A549 (cell line): ENCODE data around the gene RGL1. TPM values are rescaled to one million over a fixed set of nuclear protein-coding genes. Genes with fewer than 3 reads are reported as not detected.

Experiments used
- ATAC-seq, 2 experiments: fragments of 200-7000 bp in 1 of 2; fragments of >200 bp in 1 of 2; cut with Nextera tagmentation in 1 of 2; cut with Tn5 transposase in 1 of 2; 3 replicates each; pipeline versions ENCODE4 v1.8.0 to v1.9.1; 2018 to 2020; ENCODE audit warnings: mild to moderate bottlenecking in 1 of 2, moderate library complexity in 1 of 2
- CTCF ChIA-PET: fragments of 300-600 bp; sonication (Branson Sonifier 250); formaldehyde crosslinking; extraction: SDS; loops from one replicate; lab custom pipeline; 2021; ENCODE audit warnings: antibody characterized with exemption, inconsistent platforms; lab: Yijun Ruan, JAX
- POLR2A ChIA-PET: fragments of 350-600 bp; formaldehyde crosslinking; extraction: SDS; loops from one replicate; lab custom pipeline; 2021; ENCODE audit warnings: antibody characterized with exemption, inconsistent platforms; lab: Yijun Ruan, JAX
- DNase-seq, 2 experiments: peaks; one replicate each; pipeline versions ENCODE4 v3.0.0 to v3.0.0-alpha.2; 2011 to 2016; ENCODE audit warnings: low read depth in 1 of 2, low spot score in 1 of 2
- FAIRE-seq: peaks from 2 replicates; lab custom pipeline; 2011; peaks lifted over from hg19 to GRCh38; lab: Jason Lieb, UNC
- H3K27ac ChIP-seq, 2 experiments: fragments of >200 bp; sonication (Bioruptor Twin); formaldehyde crosslinking; 3 replicates each; pipeline ENCODE4 v1.5.1; 2016 to 2017
- H3K4me1 ChIP-seq: fragments of >200 bp; sonication (Bioruptor Twin); formaldehyde crosslinking; 3 replicates; pipeline ENCODE4 v1.6.1; 2016
- H3K4me2 ChIP-seq: fragments of >200 bp; sonication (Bioruptor Twin); formaldehyde crosslinking; 3 replicates; pipeline ENCODE4 v1.6.1; 2016
- H3K4me3 ChIP-seq: fragments of >200 bp; sonication (Bioruptor Twin); formaldehyde crosslinking; 3 replicates; pipeline ENCODE4 v1.5.1; 2016
- H3K9me3 ChIP-seq: fragments of >200 bp; sonication (Bioruptor Twin); formaldehyde crosslinking; 3 replicates; pipeline ENCODE4 v1.6.1; 2016
- BHLHE40 ChIP-seq: IDR thresholded peaks from 2 replicates; pipeline ENCODE4 v1.6.1; 2012; ENCODE audit warnings: low read depth, low read length, inconsistent platforms
- CBX8 ChIP-seq: fragments of 200-600 bp; sonication (generic); IDR thresholded peaks from 2 replicates; pipeline ENCODE4 v1.6.1; 2016
- EHMT2 ChIP-seq: fragments of 200-600 bp; sonication (generic); IDR thresholded peaks from 2 replicates; pipeline ENCODE4 v1.6.1; 2016; ENCODE audit warnings: antibody characterized with exemption, low read depth, mild to moderate bottlenecking, moderate library complexity
- ESRRA ChIP-seq: fragments of 150-350 bp; IDR thresholded peaks from 2 replicates; pipeline ENCODE4 v1.6.1; 2014; ENCODE audit warnings: mild to moderate bottlenecking, low read length, borderline replicate concordance
- FOSB ChIP-seq: fragments of 250-450 bp; sonication (Bioruptor Pico); IDR thresholded peaks from 2 replicates; pipeline ENCODE4 v1.5.0; 2020; ENCODE audit warnings: mild to moderate bottlenecking, moderate library complexity
- FOSL2 ChIP-seq, 2 experiments: fragments of 450-650 bp in 1 of 2; fragments of >200 bp in 1 of 2; sonication (Bioruptor Twin) in 1 of 2; formaldehyde crosslinking; IDR thresholded peaks; 2 replicates each; pipeline versions ENCODE4 v1.5.0 to v1.6.1; 2016 to 2020; ENCODE audit warnings: mild to moderate bottlenecking in 1 of 2, moderate library complexity in 1 of 2
- FOXS1 ChIP-seq: fragments of 250-450 bp; sonication (Bioruptor Pico); IDR thresholded peaks from 2 replicates; pipeline ENCODE4 v1.5.0; 2020; ENCODE audit warnings: mild to moderate bottlenecking, moderate library complexity
- HOXA7 ChIP-seq: fragments of 250-450 bp; sonication (Bioruptor Pico); IDR thresholded peaks from 2 replicates; pipeline ENCODE4 v1.5.0; 2020; ENCODE audit warnings: mild to moderate bottlenecking, moderate library complexity
- HOXB5 ChIP-seq: fragments of 250-450 bp; sonication (Bioruptor Pico); IDR thresholded peaks from 2 replicates; pipeline ENCODE4 v1.5.0; 2020; ENCODE audit warnings: mild to moderate bottlenecking, moderate library complexity
- JUN ChIP-seq, 2 experiments: fragments of >200 bp; sonication (Bioruptor Twin); formaldehyde crosslinking; IDR thresholded peaks; 2 replicates in 1 of 2; 3 replicates in 1 of 2; pipeline ENCODE4 v1.6.1; 2016 to 2017
- KDM1A ChIP-seq: fragments of 200-600 bp; sonication (generic); IDR thresholded peaks from 2 replicates; pipeline ENCODE4 v1.6.1; 2016; ENCODE audit warnings: low read depth, mild to moderate bottlenecking
- KDM5A ChIP-seq: fragments of 200-600 bp; sonication (generic); IDR thresholded peaks from 2 replicates; pipeline ENCODE4 v1.6.1; 2016; ENCODE audit warnings: antibody characterized with exemption, mild to moderate bottlenecking
- MAFK ChIP-seq: fragments of 450-650 bp; IDR thresholded peaks from 2 replicates; pipeline ENCODE4 v1.6.1; 2014; ENCODE audit not compliant: partially characterized antibody
- MAZ ChIP-seq: fragments of 150-350 bp; IDR thresholded peaks from 2 replicates; pipeline ENCODE4 v1.6.1; 2014; ENCODE audit warnings: antibody characterized with exemption, low read depth, low read length, borderline replicate concordance
- MYC ChIP-seq: IDR thresholded peaks from 2 replicates; pipeline ENCODE4 v1.6.1; 2012; ENCODE audit warnings: mild to moderate bottlenecking, inconsistent platforms, low read length, improper control_type of control experiment, borderline replicate concordance
- NR3C1 ChIP-seq: fragments of >200 bp; sonication (Bioruptor Twin); formaldehyde crosslinking; IDR thresholded peaks from 3 replicates; pipeline ENCODE4 v1.6.1; 2017
- PHF8 ChIP-seq: fragments of 200-600 bp; sonication (generic); IDR thresholded peaks from 2 replicates; pipeline ENCODE4 v1.6.1; 2016; ENCODE audit warnings: low read depth, mild to moderate bottlenecking, antibody characterized with exemption, moderate library complexity, borderline replicate concordance
- POLR2A ChIP-seq: IDR thresholded peaks from 2 replicates; pipeline ENCODE4 v1.6.1; 2012; ENCODE audit warnings: mild to moderate bottlenecking, low read length
- POLR2AphosphoS2 ChIP-seq: conservative IDR thresholded peaks from 2 replicates; pipeline ENCODE4 v1.6.1; 2012; ENCODE audit warnings: low read length, improper control_type of control experiment, inconsistent platforms
- RAD21 ChIP-seq, 2 experiments: fragments of >200 bp in 1 of 2; sonication (Bioruptor Twin) in 1 of 2; formaldehyde crosslinking in 1 of 2; IDR thresholded peaks in 1 of 2; conservative IDR thresholded peaks in 1 of 2; 2 replicates in 1 of 2; 3 replicates in 1 of 2; pipeline ENCODE4 v1.6.1; 2012 to 2018; ENCODE audit warnings: inconsistent platforms in 1 of 2
- RFX5 ChIP-seq: fragments of 450-650 bp; IDR thresholded peaks from 2 replicates; pipeline ENCODE4 v1.7.1; 2014; ENCODE audit warnings: antibody characterized with exemption, mild to moderate bottlenecking, moderate library complexity
- SMC3 ChIP-seq: fragments of >200 bp; sonication (Bioruptor Twin); formaldehyde crosslinking; IDR thresholded peaks from 3 replicates; pipeline ENCODE4 v1.6.1; 2018; ENCODE audit warnings: inconsistent platforms
- TP53 ChIP-seq: fragments of 250-450 bp; sonication (Bioruptor Pico); IDR thresholded peaks from 2 replicates; pipeline ENCODE4 v1.5.0; 2021; ENCODE audit warnings: mild to moderate bottlenecking, moderate library complexity
- WGBS: methylation state at CpG from one replicate; pipeline ENCODE4 v1.1.6; 2017; ENCODE audit errors: missing lambda C conversion rate; 5-methylcytosine and 5-hydroxymethylcytosine counted together
- polyA plus RNA-seq, 4 experiments: library from polyadenylated mRNA; depleted of rRNA in 3 of 4; stranded (reverse); fragments of >200 nt; fragmentation: RNase III in 1 of 4; extraction: RNeasy Plus Mini Kit Qiagen cat#74134 plus additional on column Dnase treatment in 1 of 4; gene quantifications; 2 replicates in 3 of 4; 3 replicates in 1 of 4; pipeline ENCODE4 v1.2.3, GENCODE V29; 2011 to 2017
- TF ChIP-seq, protein P1 (sequence below): IDR thresholded peaks from 2 replicates; pipeline ENCODE4 v1.6.1; 2012
- TF ChIP-seq, protein P2 (sequence below): fragments of 200-600 bp; sonication (generic); IDR thresholded peaks from 2 replicates; pipeline ENCODE4 v1.6.1; 2016; ENCODE audit warnings: antibody characterized with exemption, mild to moderate bottlenecking, moderate library complexity
- TF ChIP-seq, protein P3 (sequence below): fragments of >200 bp; sonication (Bioruptor Twin); formaldehyde crosslinking; IDR thresholded peaks from 3 replicates; pipeline ENCODE4 v1.6.1; 2016

RGL1 gene
- polyA plus RNA-seq, 2 of the 4 experiments (the other 2 are of a cell fraction) = 1.0 to 3.8 TPM

DNA sequence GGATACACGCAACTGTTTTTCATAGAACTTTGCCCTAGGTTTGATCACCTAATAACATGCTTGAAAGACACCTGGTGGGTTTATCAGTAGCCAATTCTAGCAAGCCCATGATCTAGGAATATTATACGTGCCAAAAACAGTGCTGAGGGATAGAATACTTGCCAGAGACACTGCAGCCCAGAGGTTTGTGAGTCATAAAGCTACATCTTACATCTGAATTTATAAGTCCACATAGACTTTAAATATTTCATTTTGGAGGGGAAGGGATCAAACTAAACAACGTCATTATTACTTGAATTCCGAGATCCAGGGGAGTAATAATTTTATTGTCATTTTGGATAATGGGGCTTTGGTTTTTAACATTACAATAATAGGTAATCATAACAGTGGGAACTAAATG, 31.7 kb downstream of the RGL1 start:
- WGBS = 65% methylated on average over 4 of the region's 4 CpGs
- ATAC-seq (no peak), FAIRE-seq (no peak), DNase-seq (no peak)
- no peak overlapping the region for H3K4me2 ChIP-seq
- H3K9me3 ChIP-seq = no peaks in the 10 kb centered on the region
- TF ChIP-seq RAD21 (conservative IDR thresholded peaks at IDR 0.05 in 1 of 2, IDR thresholded peaks at IDR 0.05 in 1 of 2) = no peak
- no peak for TF ChIP-seq PHF8
- no peak for TF ChIP-seq MAZ
- TF ChIP-seq FOXS1 (CRISPR knock-in tag) = no peak
- TF ChIP-seq RFX5 = no peak
- TF ChIP-seq KDM1A = no peak
- TF ChIP-seq CBX8 = no peak
- TF ChIP-seq, protein P1, sequence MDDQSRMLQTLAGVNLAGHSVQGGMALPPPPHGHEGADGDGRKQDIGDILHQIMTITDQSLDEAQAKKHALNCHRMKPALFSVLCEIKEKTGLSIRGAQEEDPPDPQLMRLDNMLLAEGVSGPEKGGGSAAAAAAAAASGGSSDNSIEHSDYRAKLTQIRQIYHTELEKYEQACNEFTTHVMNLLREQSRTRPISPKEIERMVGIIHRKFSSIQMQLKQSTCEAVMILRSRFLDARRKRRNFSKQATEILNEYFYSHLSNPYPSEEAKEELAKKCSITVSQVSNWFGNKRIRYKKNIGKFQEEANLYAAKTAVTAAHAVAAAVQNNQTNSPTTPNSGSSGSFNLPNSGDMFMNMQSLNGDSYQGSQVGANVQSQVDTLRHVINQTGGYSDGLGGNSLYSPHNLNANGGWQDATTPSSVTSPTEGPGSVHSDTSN = no peak
- no peak for TF ChIP-seq MAFK
- no peak for TF ChIP-seq NR3C1
- no peak for TF ChIP-seq KDM5A
- TF ChIP-seq TP53 (CRISPR knock-in tag) = no peak
- ChIA-PET CTCF (no interaction called here), POLR2A (no interaction called here)
- H3K4me3 ChIP-seq = no peak overlapping the region
- H3K4me1 ChIP-seq = peaks cover 8% of the 10 kb centered on the region; the same call in 1 of the 3 replicates
- H3K27ac ChIP-seq = no peak overlapping the region

DNA sequence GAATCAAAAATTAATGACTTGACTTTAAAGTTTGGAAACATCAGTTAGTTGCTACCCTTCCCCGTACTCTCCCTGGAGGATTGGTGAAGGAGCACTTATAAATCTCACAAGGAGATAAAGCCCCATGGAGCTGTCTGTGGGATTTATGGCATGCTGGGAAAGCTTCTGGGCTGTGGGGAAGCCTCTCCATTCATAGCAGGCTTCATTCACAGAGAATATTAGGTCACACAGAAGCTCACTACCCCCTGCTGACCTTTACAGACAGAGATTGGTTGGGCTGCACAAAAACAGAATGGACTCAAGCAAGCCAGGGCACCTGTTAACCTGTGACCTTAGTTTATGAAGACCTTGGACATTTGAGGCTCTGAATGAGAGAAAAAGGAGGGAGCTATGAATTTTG, 32.1 kb downstream of the RGL1 start:
- FAIRE-seq (no peak), ATAC-seq (no peak), DNase-seq (no peak)
- peaks cover 8% of the 10 kb centered on the region; the same call in 1 of the 3 replicates for H3K4me1 ChIP-seq
- ChIA-PET CTCF (no interaction called here), POLR2A (no interaction called here)
- H3K4me2 ChIP-seq = no peak overlapping the region
- no peak overlapping the region for H3K4me3 ChIP-seq
- no peaks in the 10 kb centered on the region for H3K9me3 ChIP-seq
- no peak overlapping the region for H3K27ac ChIP-seq
- 88% methylated on average over 1 of the region's 1 CpG for WGBS
- TF ChIP-seq SMC3 (no peak), BHLHE40 (no peak), CBX8 (no peak), HOXB5 (CRISPR knock-in tag) (no peak), JUN (IDR thresholded peaks at IDR 0.05) (no peak), POLR2AphosphoS2 (no peak), MAZ (no peak), FOSL2 (IDR thresholded peaks at IDR 0.05) (no peak), FOSL2 (CRISPR knock-in tag; IDR thresholded peaks at IDR 0.05) (no peak), MYC (no peak), EHMT2 (no peak), HOXA7 (CRISPR knock-in tag) (no peak), POLR2A (no peak), FOSB (CRISPR knock-in tag) (no peak), ESRRA (no peak), KDM1A (no peak), TP53 (CRISPR knock-in tag) (no peak)
- TF ChIP-seq, protein P2, sequence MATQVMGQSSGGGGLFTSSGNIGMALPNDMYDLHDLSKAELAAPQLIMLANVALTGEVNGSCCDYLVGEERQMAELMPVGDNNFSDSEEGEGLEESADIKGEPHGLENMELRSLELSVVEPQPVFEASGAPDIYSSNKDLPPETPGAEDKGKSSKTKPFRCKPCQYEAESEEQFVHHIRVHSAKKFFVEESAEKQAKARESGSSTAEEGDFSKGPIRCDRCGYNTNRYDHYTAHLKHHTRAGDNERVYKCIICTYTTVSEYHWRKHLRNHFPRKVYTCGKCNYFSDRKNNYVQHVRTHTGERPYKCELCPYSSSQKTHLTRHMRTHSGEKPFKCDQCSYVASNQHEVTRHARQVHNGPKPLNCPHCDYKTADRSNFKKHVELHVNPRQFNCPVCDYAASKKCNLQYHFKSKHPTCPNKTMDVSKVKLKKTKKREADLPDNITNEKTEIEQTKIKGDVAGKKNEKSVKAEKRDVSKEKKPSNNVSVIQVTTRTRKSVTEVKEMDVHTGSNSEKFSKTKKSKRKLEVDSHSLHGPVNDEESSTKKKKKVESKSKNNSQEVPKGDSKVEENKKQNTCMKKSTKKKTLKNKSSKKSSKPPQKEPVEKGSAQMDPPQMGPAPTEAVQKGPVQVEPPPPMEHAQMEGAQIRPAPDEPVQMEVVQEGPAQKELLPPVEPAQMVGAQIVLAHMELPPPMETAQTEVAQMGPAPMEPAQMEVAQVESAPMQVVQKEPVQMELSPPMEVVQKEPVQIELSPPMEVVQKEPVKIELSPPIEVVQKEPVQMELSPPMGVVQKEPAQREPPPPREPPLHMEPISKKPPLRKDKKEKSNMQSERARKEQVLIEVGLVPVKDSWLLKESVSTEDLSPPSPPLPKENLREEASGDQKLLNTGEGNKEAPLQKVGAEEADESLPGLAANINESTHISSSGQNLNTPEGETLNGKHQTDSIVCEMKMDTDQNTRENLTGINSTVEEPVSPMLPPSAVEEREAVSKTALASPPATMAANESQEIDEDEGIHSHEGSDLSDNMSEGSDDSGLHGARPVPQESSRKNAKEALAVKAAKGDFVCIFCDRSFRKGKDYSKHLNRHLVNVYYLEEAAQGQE = no peak
- TF ChIP-seq, protein P3, sequence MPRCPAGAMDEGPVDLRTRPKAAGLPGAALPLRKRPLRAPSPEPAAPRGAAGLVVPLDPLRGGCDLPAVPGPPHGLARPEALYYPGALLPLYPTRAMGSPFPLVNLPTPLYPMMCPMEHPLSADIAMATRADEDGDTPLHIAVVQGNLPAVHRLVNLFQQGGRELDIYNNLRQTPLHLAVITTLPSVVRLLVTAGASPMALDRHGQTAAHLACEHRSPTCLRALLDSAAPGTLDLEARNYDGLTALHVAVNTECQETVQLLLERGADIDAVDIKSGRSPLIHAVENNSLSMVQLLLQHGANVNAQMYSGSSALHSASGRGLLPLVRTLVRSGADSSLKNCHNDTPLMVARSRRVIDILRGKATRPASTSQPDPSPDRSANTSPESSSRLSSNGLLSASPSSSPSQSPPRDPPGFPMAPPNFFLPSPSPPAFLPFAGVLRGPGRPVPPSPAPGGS = no peak
